Fibroblast of lung (primary cell): ENCODE results near the gene CEP72.

Source experiments
- EZH2 ChIP-seq: IDR thresholded peaks from 2 replicates; pipeline ENCODE4 v1.5.1; 2012; ENCODE audit warnings: low read length, control low read depth, mild to moderate bottlenecking; ENCODE audit errors: missing control alignments
- TF ChIP-seq, protein P1 (sequence below), 2 donors: IDR thresholded peaks in 1 of 2; conservative IDR thresholded peaks in 1 of 2; 1 replicate in 1 of 2; 2 replicates in 1 of 2; pipeline ENCODE4 v1.5.1; 2011 to 2012; ENCODE audit warnings: low read length in 2 of 2, control low read depth in 1 of 2, inconsistent platforms in 1 of 2, low read depth in 1 of 2, mild to moderate bottlenecking in 1 of 2

DNA sequence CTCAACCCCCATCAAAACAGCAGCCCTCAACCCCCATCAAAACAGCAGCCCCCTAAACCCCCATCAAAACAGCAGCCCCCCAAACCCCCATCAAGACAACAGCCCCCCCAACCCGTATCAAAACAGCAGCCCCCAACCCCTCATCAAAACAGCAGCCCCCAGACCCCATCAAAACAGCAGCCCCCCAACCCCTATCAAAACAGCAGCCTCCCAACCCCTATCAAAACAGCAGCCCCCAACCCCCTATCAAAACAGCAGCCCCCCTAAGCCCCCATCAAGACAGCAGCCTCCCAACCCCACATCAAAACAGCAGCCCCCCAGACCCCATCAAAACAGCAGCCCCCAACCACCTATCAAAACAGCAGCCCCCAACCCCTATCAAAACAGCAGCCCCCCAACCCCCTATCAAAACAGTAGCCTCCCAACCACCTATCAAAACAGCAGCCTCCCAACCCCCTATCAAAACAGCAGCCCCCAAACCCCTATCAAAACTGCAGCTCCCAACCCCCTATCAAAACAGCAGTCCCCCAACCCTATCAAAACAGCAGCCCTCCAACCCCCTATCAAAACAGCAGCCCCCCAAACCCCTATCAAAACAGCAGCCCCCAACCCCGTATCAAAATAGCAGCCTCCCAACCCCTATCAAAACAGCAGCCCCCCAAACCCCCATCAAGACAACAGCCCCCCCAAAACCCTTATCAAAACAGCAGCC lies 79.8 kb downstream of the CEP72 start:
- TF ChIP-seq, protein P1, sequence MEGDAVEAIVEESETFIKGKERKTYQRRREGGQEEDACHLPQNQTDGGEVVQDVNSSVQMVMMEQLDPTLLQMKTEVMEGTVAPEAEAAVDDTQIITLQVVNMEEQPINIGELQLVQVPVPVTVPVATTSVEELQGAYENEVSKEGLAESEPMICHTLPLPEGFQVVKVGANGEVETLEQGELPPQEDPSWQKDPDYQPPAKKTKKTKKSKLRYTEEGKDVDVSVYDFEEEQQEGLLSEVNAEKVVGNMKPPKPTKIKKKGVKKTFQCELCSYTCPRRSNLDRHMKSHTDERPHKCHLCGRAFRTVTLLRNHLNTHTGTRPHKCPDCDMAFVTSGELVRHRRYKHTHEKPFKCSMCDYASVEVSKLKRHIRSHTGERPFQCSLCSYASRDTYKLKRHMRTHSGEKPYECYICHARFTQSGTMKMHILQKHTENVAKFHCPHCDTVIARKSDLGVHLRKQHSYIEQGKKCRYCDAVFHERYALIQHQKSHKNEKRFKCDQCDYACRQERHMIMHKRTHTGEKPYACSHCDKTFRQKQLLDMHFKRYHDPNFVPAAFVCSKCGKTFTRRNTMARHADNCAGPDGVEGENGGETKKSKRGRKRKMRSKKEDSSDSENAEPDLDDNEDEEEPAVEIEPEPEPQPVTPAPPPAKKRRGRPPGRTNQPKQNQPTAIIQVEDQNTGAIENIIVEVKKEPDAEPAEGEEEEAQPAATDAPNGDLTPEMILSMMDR (conservative IDR thresholded peaks at IDR 0.05 in 1 of 2, IDR thresholded peaks at IDR 0.05 in 1 of 2; ENCODE audit: low read depth in 1 of 2, low read length in 2 of 2) = no peak
- TF ChIP-seq EZH2 = no peak
